Esophagus muscularis mucosa (tissue), 4 donors: ENCODE results near the gene FSCN2. TPM values are rescaled to one million over a fixed set of nuclear protein-coding genes. Genes with fewer than 3 reads are reported as not detected.

Experiments
- DNase-seq: peaks from one replicate; pipeline ENCODE4 v3.0.0-alpha.2; 2017; ENCODE audit errors: extremely low spot score
- H3K27ac ChIP-seq, 4 donors: fragments of 200-600 bp; sonication (generic); replicated peaks in 1 of 4; 1 replicate in 3 of 4; 2 replicates in 1 of 4; pipeline ENCODE4 v1.5.1; 2016 to 2019; ENCODE audit warnings: mild to moderate bottlenecking in 1 of 4
- H3K27me3 ChIP-seq, 4 donors: fragments of 200-600 bp; sonication (generic); one replicate each; pipeline versions ENCODE4 v1.5.1 to v1.6.0; 2016 to 2019
- H3K36me3 ChIP-seq, 4 donors: fragments of 200-600 bp; sonication (generic); one replicate each; pipeline ENCODE4 v1.5.1; 2016 to 2019
- H3K4me1 ChIP-seq, 4 donors: fragments of 200-600 bp; sonication (generic); one replicate each; pipeline ENCODE4 v1.5.1; 2016 to 2019
- H3K4me3 ChIP-seq, 4 donors: fragments of 200-600 bp; sonication (generic); 1 replicate in 2 of 4; 2 replicates in 2 of 4; pipeline ENCODE4 v1.5.1; 2016 to 2019; ENCODE audit warnings: mild to moderate bottlenecking in 4 of 4, moderate library complexity in 1 of 4
- H3K9me3 ChIP-seq, 4 donors: fragments of 200-600 bp; sonication (generic); 1 replicate in 3 of 4; 2 replicates in 1 of 4; pipeline ENCODE4 v1.5.1; 2016 to 2019
- EP300 ChIP-seq: sonication (generic); formaldehyde crosslinking; IDR thresholded peaks from one replicate; pipeline ENCODE4 v1.6.1; 2017; ENCODE audit warnings: antibody characterized with exemption
- POLR2A ChIP-seq: fragments of 450-650 bp; IDR thresholded peaks from one replicate; pipeline ENCODE4 v1.6.1; 2017; ENCODE audit warnings: antibody characterized with exemption, moderate library complexity, mild to moderate bottlenecking, low read depth
- POLR2AphosphoS5 ChIP-seq, 2 donors: sonication (generic); formaldehyde crosslinking; IDR thresholded peaks; one replicate each; pipeline ENCODE4 v1.6.1; 2017; ENCODE audit warnings: antibody characterized with exemption in 2 of 2
- WGBS: methylation state at CpG from one replicate; pipeline ENCODE4 v1.1.5; 2018; 5-methylcytosine and 5-hydroxymethylcytosine counted together
- intact Hi-C: fragments of 100-400 bp; cut with DNase I; formaldehyde crosslinking; loops from one replicate; pipeline ENCODE4 v1.15.1; 2023
- total RNA-seq, 4 donors: library from RNA; depleted of rRNA; stranded (reverse); fragments of >200 nt; gene quantifications; one replicate each; pipeline versions ENCODE4 v1.1.0 to v1.2.1, GENCODE V29; 2016
- TF ChIP-seq, protein P1 (sequence below), 3 experiments: fragments of 200-600 bp in 2 of 3; fragments of 450-650 bp in 1 of 3; sonication (generic) in 2 of 3; IDR thresholded peaks; one replicate each; pipeline ENCODE4 v1.5.1; 2017 to 2019; ENCODE audit warnings: antibody characterized with exemption in 3 of 3, mild to moderate bottlenecking in 2 of 3, moderate library complexity in 1 of 3

The FSCN2 gene
- total RNA-seq, 4 donors from 2014 or later = 1.2 to 2.4 (median 1.7) TPM

GRCh38 chr17:81515530-81516041 lies 12.6 kb upstream of the FSCN2 start:
- Histone ChIP-seq H3K27me3 (peaks cover 0 to 5% (median 0%) of the 10 kb centered on the region in 4 donors), H3K4me3 (peak overlapping the region; percentile 88 to 94 (median 91)), H3K4me1 (peaks cover 48 to 68% (median 55%) of the 10 kb centered on the region in 4 donors), H3K27ac (peak overlapping the region; percentile 100), H3K9me3 (no peaks in the 10 kb centered on the region), H3K36me3 (peaks cover 15 to 20% (median 17%) of the 10 kb centered on the region in 4 donors)
- intact Hi-C loops = loop anchor here (5.0 kb wide), 1 partner anchor 37 kb away; the partner anchor contains the start of gene FAAP100
- TF ChIP-seq EP300 (no peak), POLR2AphosphoS5 (IDR thresholded peaks at IDR 0.05) (no peak), POLR2A (no peak)
- TF ChIP-seq, protein P1, sequence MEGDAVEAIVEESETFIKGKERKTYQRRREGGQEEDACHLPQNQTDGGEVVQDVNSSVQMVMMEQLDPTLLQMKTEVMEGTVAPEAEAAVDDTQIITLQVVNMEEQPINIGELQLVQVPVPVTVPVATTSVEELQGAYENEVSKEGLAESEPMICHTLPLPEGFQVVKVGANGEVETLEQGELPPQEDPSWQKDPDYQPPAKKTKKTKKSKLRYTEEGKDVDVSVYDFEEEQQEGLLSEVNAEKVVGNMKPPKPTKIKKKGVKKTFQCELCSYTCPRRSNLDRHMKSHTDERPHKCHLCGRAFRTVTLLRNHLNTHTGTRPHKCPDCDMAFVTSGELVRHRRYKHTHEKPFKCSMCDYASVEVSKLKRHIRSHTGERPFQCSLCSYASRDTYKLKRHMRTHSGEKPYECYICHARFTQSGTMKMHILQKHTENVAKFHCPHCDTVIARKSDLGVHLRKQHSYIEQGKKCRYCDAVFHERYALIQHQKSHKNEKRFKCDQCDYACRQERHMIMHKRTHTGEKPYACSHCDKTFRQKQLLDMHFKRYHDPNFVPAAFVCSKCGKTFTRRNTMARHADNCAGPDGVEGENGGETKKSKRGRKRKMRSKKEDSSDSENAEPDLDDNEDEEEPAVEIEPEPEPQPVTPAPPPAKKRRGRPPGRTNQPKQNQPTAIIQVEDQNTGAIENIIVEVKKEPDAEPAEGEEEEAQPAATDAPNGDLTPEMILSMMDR (IDR thresholded peaks at IDR 0.05) = no peak
- 31% methylated on average over 19 of the region's 19 CpGs for WGBS
- no peak for DNase-seq

DNA sequence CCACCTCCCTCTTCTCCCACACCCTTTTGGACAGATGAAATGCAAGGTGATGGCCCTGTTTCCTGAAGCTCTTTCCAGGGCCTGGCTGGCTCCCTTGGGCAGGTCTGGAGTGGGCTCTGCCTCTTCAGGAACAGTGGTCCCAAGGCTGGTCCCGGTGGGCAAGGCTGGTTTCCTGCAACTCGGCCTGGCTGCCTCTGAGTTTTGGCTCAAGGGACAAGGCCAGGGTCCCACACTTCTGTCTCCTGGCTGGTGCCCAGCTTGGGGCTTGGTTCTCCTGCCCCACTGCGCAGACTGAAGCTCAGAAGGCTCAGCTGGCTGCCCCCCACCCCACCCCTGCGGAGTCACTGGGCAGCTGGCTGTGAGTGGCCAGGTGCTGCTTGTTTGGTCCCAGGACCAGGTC lies 11.7 kb upstream of the FSCN2 start:
- peaks cover 0 to 5% (median 0%) of the 10 kb centered on the region in 4 donors for H3K27me3 ChIP-seq
- H3K4me3 ChIP-seq = peak overlapping the region; percentile 88 to 94 (median 91)
- intact Hi-C loops = loop anchor here (5.0 kb wide), 1 partner anchor 36 kb away; the partner anchor contains the start of gene FAAP100
- TF ChIP-seq EP300 (no peak), POLR2AphosphoS5 (IDR thresholded peaks at IDR 0.05) (no peak), POLR2A (no peak)
- TF ChIP-seq, protein P1 (IDR thresholded peaks at IDR 0.05) = no peak
- H3K27ac ChIP-seq = peak overlapping the region; percentile 100
- H3K36me3 ChIP-seq = peaks cover 6 to 11% (median 8%) of the 10 kb centered on the region in 4 donors
- H3K9me3 ChIP-seq = no peaks in the 10 kb centered on the region
- DNase-seq = no peak
- WGBS = 40% methylated on average over 1 of the region's 4 CpGs
- H3K4me1 ChIP-seq = peaks cover 48 to 63% (median 53%) of the 10 kb centered on the region in 4 donors

DNA sequence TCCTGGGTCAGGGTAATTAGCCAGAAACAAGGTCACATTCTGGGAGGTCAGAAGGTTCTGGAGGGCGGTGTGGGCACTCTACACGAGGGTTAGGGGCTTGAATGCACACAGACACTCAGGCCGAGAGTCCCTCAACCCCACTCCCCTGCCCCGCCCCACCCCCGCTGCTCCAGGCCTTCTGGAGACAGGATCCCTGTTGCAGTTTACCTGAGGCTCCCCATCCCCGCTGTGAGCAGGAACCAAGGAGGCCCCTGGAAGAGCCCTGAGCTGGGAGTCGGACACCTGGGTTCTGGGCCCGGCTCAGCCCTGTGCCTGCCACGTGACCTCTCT lies 11.2 kb upstream of the FSCN2 start:
- Histone ChIP-seq H3K4me3 (peak overlapping the region; percentile 88 to 94 (median 91)), H3K4me1 (peaks cover 48 to 60% (median 53%) of the 10 kb centered on the region in 4 donors), H3K27me3 (peaks cover 0 to 5% (median 0%) of the 10 kb centered on the region in 4 donors), H3K9me3 (no peaks in the 10 kb centered on the region), H3K27ac (peak overlapping the region; percentile 100), H3K36me3 (peaks cover 1 to 6% (median 3%) of the 10 kb centered on the region in 4 donors)
- no peak for DNase-seq
- WGBS = 67% methylated on average over 7 of the region's 9 CpGs
- intact Hi-C loops = loop anchor here (5.0 kb wide), 1 partner anchor 35 kb away; the partner anchor contains the start of gene FAAP100
- TF ChIP-seq, protein P1 (IDR thresholded peaks at IDR 0.05) = no peak
- TF ChIP-seq POLR2A (no peak), EP300 (no peak)

- no peak for DNase-seq
- Histone ChIP-seq H3K4me3 (peak overlapping the region; percentile 88 to 94 (median 91)), H3K36me3 (peaks cover 0 to under 1% (median 0%) of the 10 kb centered on the region in 4 donors), H3K9me3 (no peaks in the 10 kb centered on the region), H3K4me1 (peaks cover 48 to 60% (median 53%) of the 10 kb centered on the region in 4 donors), H3K27ac (peak overlapping the region; percentile 100), H3K27me3 (peaks cover 0 to 5% (median 0%) of the 10 kb centered on the region in 4 donors)
- 48% methylated on average over 21 of the region's 24 CpGs for WGBS
- TF ChIP-seq POLR2AphosphoS5 (IDR thresholded peaks at IDR 0.05) = peak in 1 of 2 donors; percentile 11
- TF ChIP-seq EP300 = no peak
- intact Hi-C loops = loop anchor here (5.0 kb wide), 1 partner anchor 35 kb away; the partner anchor contains the start of gene FAAP100
Observed at GRCh38 chr17:81517339-81518112, 10.7 kb upstream of the FSCN2 start.
